HCT116 (cell line): ENCODE data around the gene FAM20C. TPM values are rescaled to one million over a fixed set of nuclear protein-coding genes. Genes with fewer than 3 reads are reported as not detected.

Source experiments
- ATAC-seq: fragments of 200-7000 bp; cut with Tn5 transposase; 2 replicates; pipeline ENCODE4 v1.9.1; 2020; ENCODE audit warnings: mild to moderate bottlenecking, moderate library complexity
- BruUV-seq: library from RNA; stranded (reverse); fragments of 400-500 nt; replicated peaks from 2 replicates; lab custom pipeline; 2021; lab: Mats Ljungman, UMichigan
- CTCF ChIA-PET: fragments of 300-600 bp; sonication (Branson Sonifier 250); formaldehyde crosslinking; loops from one replicate; lab custom pipeline; 2021; ENCODE audit warnings: antibody characterized with exemption; lab: Charles Lee
- POLR2A ChIA-PET: fragments of 300-600, 350-600 bp; sonication (Branson Sonifier 250); formaldehyde crosslinking; loops from one replicate; lab custom pipeline; 2021; ENCODE audit warnings: antibody characterized with exemption; lab: Charles Lee
- RAD21 ChIA-PET, 2 experiments: fragments of 300-600 bp; sonication (Branson Sonifier 250); formaldehyde crosslinking; loops; one replicate each; lab custom pipeline; 2023; ENCODE audit warnings: low total read pairs in 2 of 2; ENCODE audit not compliant: uncharacterized antibody in 2 of 2, unreplicated experiment in 2 of 2, low non-redundant PET in 1 of 2; lab: Charles Lee
- DNase-seq: peaks from one replicate; pipeline ENCODE4 v3.0.0-alpha.2; 2010; ENCODE audit warnings: low read depth, low spot score
- H2AFZ ChIP-seq: fragments of 200-600 bp; shearing (Covaris generic), sonication (generic); 2 replicates; pipeline ENCODE4 v1.6.1; 2017; ENCODE audit warnings: low read depth, mixed run types, mixed read lengths, antibody characterized with exemption, low read length; ENCODE audit not compliant: poor library complexity, severe bottlenecking
- H3K27ac ChIP-seq: 2 replicates; pipeline ENCODE4 v1.5.1; 2012; ENCODE audit warnings: low read depth, low read length
- H3K27me3 ChIP-seq: fragments of 200-600 bp; sonication (generic); 2 replicates; pipeline ENCODE4 v1.6.1; 2016; ENCODE audit warnings: mixed run types, low read length, mixed read lengths; ENCODE audit not compliant: insufficient read depth
- H3K36me3 ChIP-seq, 2 experiments: fragments of 200-500 bp in 1 of 2; fragments of 200-600 bp in 1 of 2; sonication (Bioruptor generic) in 1 of 2; sonication (generic) in 1 of 2; 2 replicates each; pipeline versions ENCODE4 v1.5.1 to v1.6.1; 2014 to 2016; ENCODE audit warnings: low read length in 2 of 2, inconsistent platforms in 1 of 2, mixed read lengths in 1 of 2, mixed run types in 1 of 2; ENCODE audit not compliant: insufficient read depth in 2 of 2, control insufficient read depth in 1 of 2
- H3K4me1 ChIP-seq, 2 experiments: fragments of 200-600 bp in 1 of 2; sonication (generic) in 1 of 2; 2 replicates each; pipeline versions ENCODE4 v1.5.1 to v1.6.1; 2012 to 2017; ENCODE audit warnings: low read length in 2 of 2, inconsistent platforms in 1 of 2, mild to moderate bottlenecking in 1 of 2, mixed read lengths in 1 of 2, mixed run types in 1 of 2, moderate library complexity in 1 of 2; ENCODE audit not compliant: insufficient read depth in 2 of 2, control insufficient read depth in 1 of 2
- H3K4me2 ChIP-seq: fragments of 200-600 bp; sonication (generic); 2 replicates; pipeline ENCODE4 v1.6.1; 2017; ENCODE audit warnings: mixed run types, low read length, mixed read lengths
- H3K4me3 ChIP-seq, 2 experiments: fragments of 200-600 bp in 1 of 2; sonication (generic) in 1 of 2; replicated peaks in 1 of 2; 2 replicates each; pipeline ENCODE4 v1.5.1; 2011 to 2016; ENCODE audit warnings: low read length in 2 of 2, control low read depth in 1 of 2, low read depth in 1 of 2, mild to moderate bottlenecking in 1 of 2, mixed read lengths in 1 of 2, mixed run types in 1 of 2
- H3K79me2 ChIP-seq: fragments of 200-600 bp; sonication (generic); 2 replicates; pipeline ENCODE4 v1.6.1; 2017; ENCODE audit warnings: mild to moderate bottlenecking, mixed run types, low read length, moderate library complexity, mixed read lengths; ENCODE audit not compliant: insufficient read depth
- H3K9ac ChIP-seq: fragments of 200-600 bp; sonication (generic); 2 replicates; pipeline ENCODE4 v1.6.1; 2016; ENCODE audit warnings: low read length, mixed read lengths
- H3K9me2 ChIP-seq: fragments of 200-600 bp; sonication (generic), shearing (Covaris generic); 2 replicates; pipeline ENCODE4 v1.6.1; 2017; ENCODE audit warnings: mixed run types, mild to moderate bottlenecking, moderate library complexity; ENCODE audit not compliant: insufficient read depth
- H3K9me3 ChIP-seq, 2 experiments: fragments of 200-500 bp in 1 of 2; fragments of 200-600 bp in 1 of 2; sonication (Bioruptor generic) in 1 of 2; sonication (generic) in 1 of 2; 2 replicates each; pipeline ENCODE4 v1.6.1; 2014 to 2017; ENCODE audit warnings: low read length in 2 of 2, mixed read lengths in 2 of 2, inconsistent platforms in 1 of 2, low read depth in 1 of 2, mild to moderate bottlenecking in 1 of 2, mixed run types in 1 of 2, moderate library complexity in 1 of 2; ENCODE audit not compliant: control insufficient read depth in 1 of 2, insufficient read depth in 1 of 2
- H4K20me1 ChIP-seq: fragments of 200-600 bp; sonication (generic), shearing (Covaris generic); 2 replicates; pipeline ENCODE4 v1.6.1; 2017; ENCODE audit warnings: mixed run types, mild to moderate bottlenecking, moderate library complexity; ENCODE audit not compliant: insufficient read depth
- EZH2phosphoT487 ChIP-seq: fragments of 200-600 bp; IDR thresholded peaks from 2 replicates; pipeline ENCODE4 v1.6.1; 2018; ENCODE audit warnings: antibody characterized with exemption, borderline replicate concordance
- JUND ChIP-seq: IDR thresholded peaks from 2 replicates; pipeline ENCODE4 v1.6.1; 2012
- POLR2AphosphoS5 ChIP-seq: IDR thresholded peaks from 2 replicates; pipeline ENCODE4 v1.6.1; 2011; ENCODE audit warnings: mild to moderate bottlenecking, low read depth, low read length, moderate library complexity
- SIN3A ChIP-seq: IDR thresholded peaks from 2 replicates; pipeline ENCODE4 v1.6.1; 2012; ENCODE audit warnings: low read depth
- SRF ChIP-seq: IDR thresholded peaks from 2 replicates; pipeline ENCODE4 v1.6.1; 2012; ENCODE audit warnings: low read depth
- TCF7L2 ChIP-seq: IDR thresholded peaks from 2 replicates; pipeline ENCODE4 v1.7.0; 2011; ENCODE audit warnings: borderline replicate concordance, inconsistent platforms; ENCODE audit not compliant: insufficient read depth, insufficient read length; ENCODE audit errors: extremely low read depth
- intact Hi-C: fragments of 100-400 bp; cut with micrococcal nuclease; formaldehyde crosslinking; loops from 2 replicates; pipeline ENCODE4 v1.10.0; 2022
- total RNA-seq: library from RNA; stranded (reverse); gene quantifications from one replicate; pipeline ENCODE4 v1.2.1, GENCODE V29; 2021; ENCODE audit not compliant: unreplicated experiment
- TF ChIP-seq, protein P1 (sequence below): IDR thresholded peaks from 2 replicates; pipeline ENCODE4 v1.6.1; 2012; ENCODE audit warnings: low read depth
- TF ChIP-seq, protein P2 (sequence below): IDR thresholded peaks from 2 replicates; pipeline ENCODE4 v1.6.1; 2012
- TF ChIP-seq, protein P3 (sequence below): IDR thresholded peaks from 2 replicates; pipeline ENCODE4 v1.6.1; 2011; ENCODE audit warnings: mild to moderate bottlenecking, low read length, moderate library complexity; ENCODE audit not compliant: insufficient replicate concordance; ENCODE audit errors: extremely low read depth

The FAM20C gene
- total RNA-seq, 1 experiment from 2014 or later, result 27.1 TPM

DNA sequence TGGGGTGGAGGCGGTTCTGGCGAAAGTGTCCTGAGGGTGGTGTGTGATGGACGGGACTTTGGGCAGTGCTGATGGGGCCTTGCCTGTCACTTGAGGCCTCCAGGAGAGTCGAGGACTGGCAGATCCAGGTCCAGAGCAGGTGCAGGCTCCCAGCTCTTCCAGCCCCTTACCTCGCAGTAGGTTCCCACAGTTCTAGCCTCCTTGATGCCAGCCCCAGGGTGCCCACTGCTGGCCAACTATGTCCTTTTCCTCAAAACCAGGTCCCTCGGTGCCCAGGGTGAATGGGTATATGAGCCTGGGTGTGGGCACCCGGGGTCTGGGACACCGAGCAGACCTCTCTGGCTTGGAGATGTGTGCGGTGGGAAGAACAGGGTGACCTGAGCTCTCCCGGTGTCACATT is 8.3 kb downstream of the FAM20C start:
- Histone ChIP-seq H3K9ac (no peak overlapping the region), H3K9me2 (no peaks in the 10 kb centered on the region), H3K9me3 (peaks cover 5 to 6% of the 10 kb centered on the region in 2 experiments; a peak in 2 of 4 replicates), H3K4me2 (no peak overlapping the region), H3K4me1 (no peaks in the 10 kb centered on the region), H3K27ac (no peak overlapping the region), H4K20me1 (no peaks in the 10 kb centered on the region), H3K36me3 (peaks cover 3 to 12% of the 10 kb centered on the region in 2 experiments; a peak in 2 of 4 replicates), H3K27me3 (no peaks in the 10 kb centered on the region), H2AFZ (no peak overlapping the region), H3K4me3 (no peak overlapping the region), H3K79me2 (no peaks in the 10 kb centered on the region; the same call in 1 of the 2 replicates)
- no peak for TF ChIP-seq JUND
- TF ChIP-seq, protein P1, sequence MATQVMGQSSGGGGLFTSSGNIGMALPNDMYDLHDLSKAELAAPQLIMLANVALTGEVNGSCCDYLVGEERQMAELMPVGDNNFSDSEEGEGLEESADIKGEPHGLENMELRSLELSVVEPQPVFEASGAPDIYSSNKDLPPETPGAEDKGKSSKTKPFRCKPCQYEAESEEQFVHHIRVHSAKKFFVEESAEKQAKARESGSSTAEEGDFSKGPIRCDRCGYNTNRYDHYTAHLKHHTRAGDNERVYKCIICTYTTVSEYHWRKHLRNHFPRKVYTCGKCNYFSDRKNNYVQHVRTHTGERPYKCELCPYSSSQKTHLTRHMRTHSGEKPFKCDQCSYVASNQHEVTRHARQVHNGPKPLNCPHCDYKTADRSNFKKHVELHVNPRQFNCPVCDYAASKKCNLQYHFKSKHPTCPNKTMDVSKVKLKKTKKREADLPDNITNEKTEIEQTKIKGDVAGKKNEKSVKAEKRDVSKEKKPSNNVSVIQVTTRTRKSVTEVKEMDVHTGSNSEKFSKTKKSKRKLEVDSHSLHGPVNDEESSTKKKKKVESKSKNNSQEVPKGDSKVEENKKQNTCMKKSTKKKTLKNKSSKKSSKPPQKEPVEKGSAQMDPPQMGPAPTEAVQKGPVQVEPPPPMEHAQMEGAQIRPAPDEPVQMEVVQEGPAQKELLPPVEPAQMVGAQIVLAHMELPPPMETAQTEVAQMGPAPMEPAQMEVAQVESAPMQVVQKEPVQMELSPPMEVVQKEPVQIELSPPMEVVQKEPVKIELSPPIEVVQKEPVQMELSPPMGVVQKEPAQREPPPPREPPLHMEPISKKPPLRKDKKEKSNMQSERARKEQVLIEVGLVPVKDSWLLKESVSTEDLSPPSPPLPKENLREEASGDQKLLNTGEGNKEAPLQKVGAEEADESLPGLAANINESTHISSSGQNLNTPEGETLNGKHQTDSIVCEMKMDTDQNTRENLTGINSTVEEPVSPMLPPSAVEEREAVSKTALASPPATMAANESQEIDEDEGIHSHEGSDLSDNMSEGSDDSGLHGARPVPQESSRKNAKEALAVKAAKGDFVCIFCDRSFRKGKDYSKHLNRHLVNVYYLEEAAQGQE, result no peak
- TF ChIP-seq SIN3A, result no peak
- BruUV-seq, result no TSS peak
- ATAC-seq (no peak), DNase-seq (no peak)
- ChIA-PET CTCF (no interaction called here), POLR2A (no interaction called here), RAD21 (no interaction called here)
- intact Hi-C loops, result no loop called here

DNA sequence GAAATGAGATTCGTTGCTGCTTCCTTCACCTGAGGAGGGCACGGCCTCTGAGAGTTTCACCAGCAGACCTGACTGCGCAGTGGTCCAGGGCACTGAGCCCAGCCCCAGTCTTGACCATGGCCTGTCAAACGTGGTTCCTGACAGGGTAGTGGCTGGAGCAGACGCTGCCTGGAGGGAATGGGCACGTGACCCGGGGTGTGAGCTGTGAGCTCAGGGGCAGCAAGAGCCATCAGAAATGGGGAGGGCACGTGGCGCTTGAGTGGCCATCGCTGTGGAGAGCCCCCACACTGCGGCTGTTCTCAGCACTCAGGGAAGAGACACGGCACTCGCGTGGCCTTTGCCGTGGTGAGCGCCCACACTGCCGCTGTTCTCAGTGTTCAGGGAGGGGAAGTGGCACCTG is 12.0 kb downstream of the FAM20C start:
- DNase-seq, result no peak
- CTCF ChIA-PET, result no interaction called here
- Histone ChIP-seq H3K9me3 (peaks cover 5 to 6% of the 10 kb centered on the region in 2 experiments; a peak in 2 of 4 replicates), H4K20me1 (no peaks in the 10 kb centered on the region), H3K4me1 (no peaks in the 10 kb centered on the region), H3K27me3 (no peaks in the 10 kb centered on the region), H3K9me2 (no peaks in the 10 kb centered on the region), H2AFZ (no peak overlapping the region), H3K27ac (peak overlapping the region; percentile 45; the same call in 1 of the 2 replicates), H3K36me3 (peaks cover 3 to 4% of the 10 kb centered on the region in 2 experiments; a peak in 2 of 4 replicates), H3K4me2 (no peak overlapping the region), H3K79me2 (no peaks in the 10 kb centered on the region; the same call in 1 of the 2 replicates), H3K9ac (no peak overlapping the region), H3K4me3 (no peak overlapping the region)
- no TSS peak for BruUV-seq
- intact Hi-C loops, result no loop called here
- no peak for ATAC-seq
- POLR2A ChIA-PET, result no interaction called here
- RAD21 ChIA-PET, result no interaction called here
- TF ChIP-seq SRF (no peak), EZH2phosphoT487 (no peak), SIN3A (no peak), POLR2AphosphoS5 (no peak), TCF7L2 (no peak)
- TF ChIP-seq, protein P2, sequence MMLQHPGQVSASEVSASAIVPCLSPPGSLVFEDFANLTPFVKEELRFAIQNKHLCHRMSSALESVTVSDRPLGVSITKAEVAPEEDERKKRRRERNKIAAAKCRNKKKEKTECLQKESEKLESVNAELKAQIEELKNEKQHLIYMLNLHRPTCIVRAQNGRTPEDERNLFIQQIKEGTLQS, result no peak
- TF ChIP-seq, protein P1, result no peak
- TF ChIP-seq, protein P3, sequence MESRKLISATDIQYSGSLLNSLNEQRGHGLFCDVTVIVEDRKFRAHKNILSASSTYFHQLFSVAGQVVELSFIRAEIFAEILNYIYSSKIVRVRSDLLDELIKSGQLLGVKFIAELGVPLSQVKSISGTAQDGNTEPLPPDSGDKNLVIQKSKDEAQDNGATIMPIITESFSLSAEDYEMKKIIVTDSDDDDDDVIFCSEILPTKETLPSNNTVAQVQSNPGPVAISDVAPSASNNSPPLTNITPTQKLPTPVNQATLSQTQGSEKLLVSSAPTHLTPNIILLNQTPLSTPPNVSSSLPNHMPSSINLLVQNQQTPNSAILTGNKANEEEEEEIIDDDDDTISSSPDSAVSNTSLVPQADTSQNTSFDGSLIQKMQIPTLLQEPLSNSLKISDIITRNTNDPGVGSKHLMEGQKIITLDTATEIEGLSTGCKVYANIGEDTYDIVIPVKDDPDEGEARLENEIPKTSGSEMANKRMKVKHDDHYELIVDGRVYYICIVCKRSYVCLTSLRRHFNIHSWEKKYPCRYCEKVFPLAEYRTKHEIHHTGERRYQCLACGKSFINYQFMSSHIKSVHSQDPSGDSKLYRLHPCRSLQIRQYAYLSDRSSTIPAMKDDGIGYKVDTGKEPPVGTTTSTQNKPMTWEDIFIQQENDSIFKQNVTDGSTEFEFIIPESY, result no peak
